ENCODE results near the gene EXOC6. TPM values are rescaled to one million over a fixed set of nuclear protein-coding genes. Genes with fewer than 3 reads are reported as not detected.

The EXOC6 gene
- total RNA-seq, 3 donors from 2014 or later = 10.3 to 11.2 (median 10.8) TPM

- DNase-seq (no peak), ATAC-seq (peak; percentile 32 to 44)
- Mint-ChIP-seq H3K36me3 (ENCODE audit: insufficient read depth) (peaks cover 17% of the 10 kb centered on the region), H3K9me3 (no peaks in the 10 kb centered on the region), H3K4me3 (peak overlapping the region; percentile 76), H3K4me1 (ENCODE audit: low read depth) (peaks cover 25% of the 10 kb centered on the region), H3K27me3 (ENCODE audit: low read depth) (peaks cover 45% of the 10 kb centered on the region)
These were observed 213.5 kb downstream of the EXOC6 start for GRCh38 chr10:93061594-93062513.

GRCh38 chr10:93062514-93063143 is 214.3 kb downstream of the EXOC6 start:
- Mint-ChIP-seq H3K4me1 (ENCODE audit: low read depth) (peaks cover 25% of the 10 kb centered on the region), H3K36me3 (ENCODE audit: insufficient read depth) (peaks cover 15% of the 10 kb centered on the region), H3K9me3 (no peaks in the 10 kb centered on the region), H3K4me3 (peak overlapping the region; percentile 76), H3K27me3 (ENCODE audit: low read depth) (peaks cover 53% of the 10 kb centered on the region)
- ATAC-seq (peak; percentile 76 to 79), DNase-seq (peak; percentile 19)

GRCh38 chr10:93063144-93063976 is 215.0 kb downstream of the EXOC6 start:
- no peak overlapping the region for H3K4me3 Mint-ChIP-seq

DNA sequence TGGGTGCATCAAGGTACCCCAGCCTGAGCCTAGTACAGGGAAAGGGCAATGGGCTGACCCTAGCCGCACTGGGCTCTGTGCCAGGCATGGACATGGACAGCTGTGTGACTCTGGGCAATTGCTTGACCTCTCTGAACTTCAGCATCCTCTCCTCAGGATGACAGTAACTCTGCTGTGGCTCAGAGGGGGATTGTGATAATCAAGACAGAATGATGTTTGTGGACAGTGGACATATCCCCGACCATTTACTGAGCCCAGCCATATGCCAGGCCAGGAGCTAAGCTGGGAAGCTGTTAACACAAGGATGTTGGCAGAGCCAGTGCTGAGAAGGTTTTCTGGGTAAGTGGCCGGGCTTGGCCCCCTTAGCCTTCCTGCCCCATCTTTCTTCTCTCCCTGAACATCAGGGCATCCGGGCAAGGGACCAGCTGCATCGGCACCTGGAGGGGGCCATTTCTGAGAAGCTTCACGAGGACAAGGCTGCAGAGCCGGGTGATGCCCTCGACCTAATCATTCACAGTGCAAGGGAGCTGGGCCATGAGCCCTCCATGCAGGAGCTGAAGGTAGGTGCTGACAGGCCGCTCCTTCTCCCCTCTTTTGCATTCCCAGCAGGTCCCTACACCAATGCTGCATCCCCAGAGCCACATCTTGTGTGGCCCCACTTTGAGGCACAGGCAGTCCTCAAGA is 215.8 kb downstream of the EXOC6 start:
- Mint-ChIP-seq H3K36me3 (ENCODE audit: insufficient read depth) (peaks cover 7% of the 10 kb centered on the region), H3K27me3 (ENCODE audit: low read depth) (peaks cover 68% of the 10 kb centered on the region), H3K4me3 (no peak overlapping the region), H3K4me1 (ENCODE audit: low read depth) (peaks cover 29% of the 10 kb centered on the region), H3K9me3 (no peaks in the 10 kb centered on the region)
- DNase-seq (no peak), ATAC-seq (no peak)

More at GRCh38 chr10:93063144-93063976, 215.0 kb downstream of the EXOC6 start:
- peaks cover 60% of the 10 kb centered on the region for H3K27me3 Mint-ChIP-seq (ENCODE audit: low read depth)
- H3K9me3 Mint-ChIP-seq = no peaks in the 10 kb centered on the region
- H3K36me3 Mint-ChIP-seq (ENCODE audit: insufficient read depth) = peaks cover 10% of the 10 kb centered on the region
- H3K4me1 Mint-ChIP-seq (ENCODE audit: low read depth) = peaks cover 25% of the 10 kb centered on the region
- DNase-seq (no peak), ATAC-seq (no peak)

DNA sequence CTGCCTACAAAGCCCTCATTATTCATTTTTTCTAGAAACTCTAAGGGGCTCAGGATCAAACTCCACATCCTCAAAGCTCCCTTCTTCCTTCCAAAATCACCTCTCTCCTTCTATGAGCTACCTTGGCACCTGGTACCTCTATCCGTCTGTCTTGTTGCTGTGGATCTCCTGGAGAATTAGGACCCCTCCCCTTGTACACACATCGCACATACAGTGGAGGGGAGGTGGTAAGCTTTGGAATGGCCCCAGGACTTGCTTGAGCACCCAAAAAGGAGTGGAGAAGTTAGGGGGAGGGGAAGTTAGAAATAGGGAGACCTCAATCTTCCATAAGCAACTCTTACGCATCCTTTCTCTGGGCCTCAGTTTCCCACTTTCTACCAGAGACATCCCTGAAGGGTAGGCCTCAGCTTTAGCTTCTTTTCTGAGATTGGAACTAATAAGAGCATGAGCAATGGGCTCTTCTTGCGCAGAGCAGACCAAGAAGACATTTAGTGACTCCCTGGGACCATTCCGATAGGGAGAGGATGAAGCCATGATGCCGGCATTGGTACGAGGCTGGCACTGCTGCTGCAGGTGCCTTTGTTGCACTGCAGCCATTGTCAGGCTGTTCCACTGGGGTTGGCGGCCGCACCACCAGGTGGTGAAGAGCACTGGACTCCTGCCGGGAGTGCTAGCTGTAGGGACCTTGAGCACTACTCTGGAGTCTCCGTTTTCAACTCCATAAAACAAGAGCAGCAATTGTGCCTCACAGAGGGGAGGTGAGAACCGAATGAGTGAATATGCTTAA is 216.7 kb downstream of the EXOC6 start:
- no peaks in the 10 kb centered on the region for H3K36me3 Mint-ChIP-seq (ENCODE audit: insufficient read depth)
- H3K9me3 Mint-ChIP-seq = no peaks in the 10 kb centered on the region
- peaks cover 26% of the 10 kb centered on the region for H3K4me1 Mint-ChIP-seq (ENCODE audit: low read depth)
- H3K27me3 Mint-ChIP-seq (ENCODE audit: low read depth) = peaks cover 69% of the 10 kb centered on the region
- no peak for DNase-seq
- no peak for ATAC-seq
- H3K4me3 Mint-ChIP-seq = no peak overlapping the region

GRCh38 chr10:93065675-93066543 is 217.6 kb downstream of the EXOC6 start:
- ATAC-seq = no peak
- H3K36me3 Mint-ChIP-seq (ENCODE audit: insufficient read depth) = no peaks in the 10 kb centered on the region
- peaks cover 25% of the 10 kb centered on the region for H3K4me1 Mint-ChIP-seq (ENCODE audit: low read depth)
- peaks cover 76% of the 10 kb centered on the region for H3K27me3 Mint-ChIP-seq (ENCODE audit: low read depth)
- H3K4me3 Mint-ChIP-seq = no peak overlapping the region
- H3K9me3 Mint-ChIP-seq = no peaks in the 10 kb centered on the region
- no peak for DNase-seq

- H3K9me3 Mint-ChIP-seq = no peaks in the 10 kb centered on the region
- no peaks in the 10 kb centered on the region for H3K36me3 Mint-ChIP-seq (ENCODE audit: insufficient read depth)
- H3K4me1 Mint-ChIP-seq (ENCODE audit: low read depth) = peaks cover 25% of the 10 kb centered on the region
- no peak for ATAC-seq
- no peak overlapping the region for H3K4me3 Mint-ChIP-seq
- no peak for DNase-seq
- H3K27me3 Mint-ChIP-seq (ENCODE audit: low read depth) = peaks cover 76% of the 10 kb centered on the region
These were observed 218.2 kb downstream of the EXOC6 start for GRCh38 chr10:93066544-93066913.

- Mint-ChIP-seq H3K4me1 (ENCODE audit: low read depth) (peaks cover 25% of the 10 kb centered on the region), H3K36me3 (ENCODE audit: insufficient read depth) (no peaks in the 10 kb centered on the region), H3K9me3 (no peaks in the 10 kb centered on the region), H3K4me3 (no peak overlapping the region), H3K27me3 (ENCODE audit: low read depth) (peaks cover 79% of the 10 kb centered on the region)
- ATAC-seq (no peak), DNase-seq (no peak)
These were observed 219.4 kb downstream of the EXOC6 start for GRCh38 chr10:93067443-93068365.

- Mint-ChIP-seq H3K4me1 (ENCODE audit: low read depth) (peaks cover 27% of the 10 kb centered on the region), H3K9me3 (no peaks in the 10 kb centered on the region), H3K27me3 (ENCODE audit: low read depth) (peaks cover 81% of the 10 kb centered on the region), H3K36me3 (ENCODE audit: insufficient read depth) (no peaks in the 10 kb centered on the region), H3K4me3 (no peak overlapping the region)
- DNase-seq = no peak
- no peak for ATAC-seq
These were observed 220.3 kb downstream of the EXOC6 start for GRCh38 chr10:93068411-93069244.

DNA sequence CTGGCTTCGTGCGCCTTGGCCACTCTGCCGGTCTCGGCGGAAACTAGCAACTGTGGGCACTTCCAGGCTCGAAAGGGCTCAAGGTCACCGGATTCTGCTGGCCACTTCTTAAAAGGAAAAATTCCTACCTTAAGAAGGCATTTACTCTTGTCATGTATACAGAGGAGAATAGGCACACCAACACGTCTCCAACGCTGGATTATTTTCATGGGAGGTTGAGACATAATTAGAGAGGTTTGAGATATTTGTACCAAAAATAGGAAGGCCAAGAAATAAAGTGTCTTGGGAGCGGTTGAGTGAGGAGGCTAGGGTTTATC is 220.9 kb downstream of the EXOC6 start:
- H3K27me3 Mint-ChIP-seq (ENCODE audit: low read depth) = peaks cover 82% of the 10 kb centered on the region
- H3K4me1 Mint-ChIP-seq (ENCODE audit: low read depth) = peaks cover 27% of the 10 kb centered on the region
- no peaks in the 10 kb centered on the region for H3K36me3 Mint-ChIP-seq (ENCODE audit: insufficient read depth)
- no peak for ATAC-seq
- DNase-seq = no peak
- H3K4me3 Mint-ChIP-seq = no peak overlapping the region
- H3K9me3 Mint-ChIP-seq = no peaks in the 10 kb centered on the region

GRCh38 chr10:93070378-93071176 is 222.3 kb downstream of the EXOC6 start:
- no peak overlapping the region for H3K4me3 Mint-ChIP-seq
- ATAC-seq (no peak), DNase-seq (no peak)
- H3K9me3 Mint-ChIP-seq = no peaks in the 10 kb centered on the region
- H3K4me1 Mint-ChIP-seq (ENCODE audit: low read depth) = peaks cover 38% of the 10 kb centered on the region
- H3K27me3 Mint-ChIP-seq (ENCODE audit: low read depth) = peaks cover 82% of the 10 kb centered on the region
- no peaks in the 10 kb centered on the region for H3K36me3 Mint-ChIP-seq (ENCODE audit: insufficient read depth)

Measured in activated T-cell treated with anti-CD3 and anti-CD28 coated beads, Interleukin-2, amount 50 U/mL, for 4 hours (primary cell).